Endothelial cell of umbilical vein (primary cell): ENCODE data around the gene SIGLECL1. TPM values are rescaled to one million over a fixed set of nuclear protein-coding genes. Genes with fewer than 3 reads are reported as not detected.

ENCODE experiments used
- BruUV-seq: library from RNA; stranded (reverse); fragments of 400-500 nt; replicated peaks from 2 replicates; lab custom pipeline; 2021; lab: Mats Ljungman, UMichigan
- CTCF ChIA-PET: fragments of 300-600, 350-600 bp; sonication (Branson Sonifier 250); formaldehyde crosslinking; loops from one replicate; lab custom pipeline; 2021; ENCODE audit warnings: antibody characterized with exemption, inconsistent platforms; lab: Charles Lee
- POLR2A ChIA-PET: fragments of 300-600, 350-600 bp; sonication (Branson Sonifier 250); formaldehyde crosslinking; loops from one replicate; lab custom pipeline; 2021; ENCODE audit warnings: antibody characterized with exemption, inconsistent platforms; lab: Charles Lee
- DNase-seq: peaks from one replicate; pipeline ENCODE4 v3.0.0-alpha.2; 2011; ENCODE audit warnings: low read depth, low spot score
- FAIRE-seq: peaks from 2 replicates; lab custom pipeline; 2011; peaks lifted over from hg19 to GRCh38; lab: Jason Lieb, UNC
- H2AFZ ChIP-seq: 2 replicates; pipeline ENCODE4 v1.6.0; 2012; ENCODE audit warnings: low read depth, low read length, control low read depth, inconsistent platforms
- H3K27ac ChIP-seq: 2 replicates; pipeline ENCODE4 v1.5.1; 2011; ENCODE audit warnings: low read depth, mild to moderate bottlenecking, control low read depth, low read length, moderate library complexity; ENCODE audit not compliant: insufficient read depth
- H3K27me3 ChIP-seq, 2 experiments: 2 replicates each; pipeline versions ENCODE4 v1.6.0 to v1.6.1; 2011; ENCODE audit warnings: low read length in 2 of 2, mixed read lengths in 1 of 2; ENCODE audit not compliant: control insufficient read depth in 2 of 2, insufficient read depth in 2 of 2
- H3K36me3 ChIP-seq, 2 experiments: 2 replicates in 1 of 2; 3 replicates in 1 of 2; pipeline ENCODE4 v1.5.1; 2011; ENCODE audit warnings: low read length in 2 of 2, mild to moderate bottlenecking in 1 of 2, moderate library complexity in 1 of 2; ENCODE audit not compliant: control insufficient read depth in 2 of 2, insufficient read depth in 2 of 2; ENCODE audit errors: extremely low read depth in 1 of 2
- H3K4me1 ChIP-seq: 3 replicates; pipeline ENCODE4 v1.5.1; 2011; ENCODE audit warnings: mild to moderate bottlenecking, low read length; ENCODE audit not compliant: control insufficient read depth, insufficient read depth; ENCODE audit errors: extremely low read depth
- H3K4me2 ChIP-seq: 2 replicates; pipeline ENCODE4 v1.6.1; 2011; ENCODE audit warnings: low read length, control low read depth, mixed read lengths; ENCODE audit not compliant: insufficient read depth
- H3K4me3 ChIP-seq, 3 experiments: fragments of 200-600 bp in 1 of 3; sonication (generic), shearing (Covaris generic) in 1 of 3; replicated peaks in 1 of 3; 2 replicates each; pipeline ENCODE4 v1.5.1; 2011 to 2016; ENCODE audit warnings: control low read depth in 3 of 3, low read length in 3 of 3, mild to moderate bottlenecking in 2 of 3, inconsistent platforms in 1 of 3, low read depth in 1 of 3, moderate library complexity in 1 of 3; ENCODE audit not compliant: insufficient read depth in 1 of 3
- H3K79me2 ChIP-seq: 2 replicates; pipeline ENCODE4 v1.6.0; 2012; ENCODE audit warnings: low read length, inconsistent platforms; ENCODE audit not compliant: control insufficient read depth, insufficient read depth
- H3K9ac ChIP-seq: replicated peaks from 2 replicates; pipeline ENCODE3; 2011; ENCODE audit warnings: low read length, control low read depth; ENCODE audit not compliant: insufficient read depth; ENCODE audit errors: extremely low read depth
- H3K9me1 ChIP-seq: replicated peaks from 3 replicates; pipeline ENCODE4 v1.6.0; 2011; ENCODE audit warnings: mild to moderate bottlenecking, low read length; ENCODE audit not compliant: control insufficient read depth, insufficient read depth; ENCODE audit errors: extremely low read depth
- H3K9me3 ChIP-seq: replicated peaks from 2 replicates; pipeline ENCODE4 v1.5.1; 2012; ENCODE audit warnings: low read length, inconsistent platforms; ENCODE audit not compliant: control insufficient read depth, insufficient read depth
- H4K20me1 ChIP-seq: replicated peaks from 2 replicates; pipeline ENCODE3; 2011; ENCODE audit warnings: mild to moderate bottlenecking, low read length; ENCODE audit not compliant: control insufficient read depth, insufficient read depth; ENCODE audit errors: extremely low read depth
- CTCF ChIP-seq, 2 donors: IDR thresholded peaks; 1 replicate in 1 of 2; 2 replicates in 1 of 2; pipeline ENCODE4 v1.5.1; 2011; ENCODE audit warnings: low read length in 2 of 2, mild to moderate bottlenecking in 2 of 2, moderate library complexity in 2 of 2, control low read depth in 1 of 2, inconsistent platforms in 1 of 2, low read depth in 1 of 2; ENCODE audit not compliant: insufficient read depth in 1 of 2; ENCODE audit errors: extremely low read depth in 1 of 2
- FOS ChIP-seq: IDR thresholded peaks from 2 replicates; pipeline ENCODE4 v1.6.1; 2011; ENCODE audit warnings: mild to moderate bottlenecking, low read length, moderate library complexity, borderline replicate concordance; ENCODE audit not compliant: insufficient read depth
- JUN ChIP-seq: IDR thresholded peaks from 2 replicates; pipeline ENCODE4 v1.6.1; 2011; ENCODE audit warnings: borderline replicate concordance, low read depth; ENCODE audit not compliant: insufficient read length, insufficient read depth
- MAX ChIP-seq: IDR thresholded peaks from 2 replicates; pipeline ENCODE4 v1.6.1; 2011; ENCODE audit not compliant: insufficient read depth, insufficient read length
- MYC ChIP-seq: IDR thresholded peaks from one replicate; pipeline ENCODE4 v1.6.1; 2011; ENCODE audit warnings: mild to moderate bottlenecking, low read depth, low read length
- dilution Hi-C: fragments of 300-500 bp; cut with MboI; formaldehyde crosslinking; loops from one replicate; pipeline ENCODE4 v1.15.0; 2019; ENCODE audit warnings: low sequenced_read_pairs; ENCODE audit not compliant: extremely low pct_ligation_motif_present
- intact Hi-C: fragments of 100-400 bp; cut with micrococcal nuclease; formaldehyde crosslinking; loops from one replicate; pipeline ENCODE4 v1.10.0; 2022
- polyA plus RNA-seq, 4 experiments: library from polyadenylated mRNA; depleted of rRNA in 3 of 4; stranded (reverse) in 3 of 4; unstranded in 1 of 4; fragments of >200 nt; gene quantifications; 2 replicates each; pipeline versions ENCODE4 v1.2.1 to v1.2.3, GENCODE V29; 2011 to 2012; ENCODE audit warnings: missing spikeins in 1 of 4
- total RNA-seq: library from RNA; stranded (reverse); gene quantifications from 2 replicates; pipeline ENCODE4 v1.2.3, GENCODE V29; 2021

SIGLECL1 gene
- total and polyA plus RNA-seq, 2 donors (not counting 3 experiments of a cell fraction or from before 2014, with no cell fraction given) = not detected

- no peak for FAIRE-seq
- H3K9me3 ChIP-seq = no peaks in the 10 kb centered on the region
- H3K4me2 ChIP-seq = no peak overlapping the region
- no peak overlapping the region for H3K4me3 ChIP-seq
- H3K4me1 ChIP-seq = no peaks in the 10 kb centered on the region
- no peak for DNase-seq
- no TSS peak for BruUV-seq
- H3K79me2 ChIP-seq = no peaks in the 10 kb centered on the region
- POLR2A ChIA-PET = no interaction called here
- no peaks in the 10 kb centered on the region for H3K36me3 ChIP-seq
- H4K20me1 ChIP-seq = no peaks in the 10 kb centered on the region
- intact Hi-C loops = no loop called here
- TF ChIP-seq FOS (no peak), MYC (no peak), CTCF (IDR thresholded peaks at IDR 0.05; ENCODE audit: extremely low read depth in 1 of 2, insufficient read depth in 1 of 2, low read depth in 1 of 2, low read length in 2 of 2) (no peak), JUN (no peak), MAX (no peak)
- H3K27ac ChIP-seq = no peak overlapping the region
- no peak overlapping the region for H2AFZ ChIP-seq
- CTCF ChIA-PET = no interaction called here
- dilution Hi-C loops = no loop called here
- H3K9me1 ChIP-seq = no peaks in the 10 kb centered on the region
- no peaks in the 10 kb centered on the region for H3K27me3 ChIP-seq
- H3K9ac ChIP-seq = no peak overlapping the region
These were observed 564 bp downstream of the SIGLECL1 start for GRCh38 chr19:51251468-51251820.
